Body of pancreas (tissue), 4 donors: Measurements from ENCODE around the gene TNFAIP8L1. TPM values are rescaled to one million over a fixed set of nuclear protein-coding genes. Genes with fewer than 3 reads are reported as not detected.

Experiments used
- ATAC-seq: fragments of 150-250 bp; one replicate; pipeline ENCODE4 v1.9.1; 2016
- DNase-seq, 4 donors: peaks; one replicate each; pipeline ENCODE4 v3.0.0-alpha.2; 2019
- H3K27ac ChIP-seq, 4 donors: fragments of 200-600 bp; sonication (generic); 1 replicate in 3 of 4; 2 replicates in 1 of 4; pipeline versions ENCODE4 v1.5.1 to v1.6.1; 2016 to 2019; ENCODE audit warnings: mild to moderate bottlenecking in 1 of 4, mixed read lengths in 1 of 4, moderate library complexity in 1 of 4
- H3K27me3 ChIP-seq, 2 donors: fragments of 200-600 bp; sonication (generic); one replicate each; pipeline ENCODE4 v1.6.0; 2016; ENCODE audit warnings: mild to moderate bottlenecking in 1 of 2
- H3K36me3 ChIP-seq, 2 donors: fragments of 200-600 bp; sonication (generic); replicated peaks in 1 of 2; 2 replicates each; pipeline ENCODE4 v1.5.1; 2016; ENCODE audit warnings: low read depth in 2 of 2; ENCODE audit not compliant: insufficient read depth in 1 of 2
- H3K4me1 ChIP-seq: fragments of 200-600 bp; sonication (generic); one replicate; pipeline ENCODE4 v1.6.0; 2016
- H3K4me3 ChIP-seq, 2 donors: fragments of 200-600 bp; sonication (generic); 1 replicate in 1 of 2; 2 replicates in 1 of 2; pipeline ENCODE4 v1.5.1; 2016 to 2019
- H3K9me3 ChIP-seq, 3 donors: fragments of 200-600 bp; sonication (generic); 1 replicate in 2 of 3; 2 replicates in 1 of 3; pipeline ENCODE4 v1.5.1; 2016
- CTCF ChIP-seq, 7 experiments: fragments of 450-650 bp in 4 of 7; fragments of 200-600 bp in 3 of 7; sonication (generic) in 3 of 7; IDR thresholded peaks; one replicate each; pipeline ENCODE4 v1.5.1; 2016 to 2019; ENCODE audit warnings: antibody characterized with exemption in 7 of 7
- POLR2A ChIP-seq, 3 donors: fragments of 450-650 bp; IDR thresholded peaks; one replicate each; pipeline ENCODE4 v1.6.1; 2016; ENCODE audit warnings: antibody characterized with exemption in 3 of 3, mild to moderate bottlenecking in 2 of 3
- WGBS, 2 donors: methylation state at CpG; one replicate each; pipeline ENCODE4 v1.1.5; 2017; 5-methylcytosine and 5-hydroxymethylcytosine counted together
- intact Hi-C: fragments of 100-400 bp; cut with DNase I; formaldehyde crosslinking; loops from one replicate; pipeline ENCODE4 v1.15.1; 2023
- total RNA-seq, 2 donors: library from RNA; depleted of rRNA; stranded (reverse); fragments of >200 nt; gene quantifications; one replicate each; pipeline ENCODE4 v1.1.0, GENCODE V29; 2016

The TNFAIP8L1 gene
- total RNA-seq, 2 donors from 2014 or later, result 3.4 to 5.3 TPM

- Histone ChIP-seq H3K27me3 (no peaks in the 10 kb centered on the region), H3K36me3 (no peaks in the 10 kb centered on the region), H3K27ac (no peak overlapping the region), H3K4me1 (no peaks in the 10 kb centered on the region), H3K4me3 (no peak overlapping the region), H3K9me3 (no peaks in the 10 kb centered on the region)
- no peak for DNase-seq
- 52 to 59% methylated on average over 6 of the region's 6 CpGs for WGBS, 2 donors
- intact Hi-C loops, result no loop called here
- no peak for ATAC-seq
- no peak for TF ChIP-seq POLR2A (IDR thresholded peaks at IDR 0.05)
- TF ChIP-seq CTCF (IDR thresholded peaks at IDR 0.05), result no peak
Observed at GRCh38 chr19:4624733-4625362, 14.5 kb upstream of the TNFAIP8L1 start.

GRCh38 chr19:4633140-4633967 lies 6.0 kb upstream of the TNFAIP8L1 start:
- no peaks in the 10 kb centered on the region for H3K27me3 ChIP-seq
- ATAC-seq, result peak; percentile 73
- no peaks in the 10 kb centered on the region for H3K36me3 ChIP-seq
- H3K4me3 ChIP-seq, result no peak overlapping the region
- peaks cover 24% of the 10 kb centered on the region for H3K4me1 ChIP-seq
- H3K27ac ChIP-seq, result peak overlapping the region in 3 of 4 donors; percentile 28 to 48 (median 34)
- intact Hi-C loops, result loop anchor here (10.0 kb wide), 1 partner anchor 59 kb away; no protein-coding TSS in a partner anchor
- peak; percentile 51 to 84 (median 65) for TF ChIP-seq CTCF (IDR thresholded peaks at IDR 0.05)
- TF ChIP-seq POLR2A (IDR thresholded peaks at IDR 0.05), result no peak
- no peaks in the 10 kb centered on the region for H3K9me3 ChIP-seq
- DNase-seq, result peak; percentile 59 to 80 (median 74)
- WGBS, 2 donors, result 22 to 28% methylated on average over 9 to 14 of the region's 14 CpGs

- intact Hi-C loops, result loop anchor here (10.0 kb wide), 1 partner anchor 61 kb away; no protein-coding TSS in a partner anchor
- H3K4me1 ChIP-seq, result peaks cover 41% of the 10 kb centered on the region
- DNase-seq, result no peak
Observed at GRCh38 chr19:4635754-4636116, 3.6 kb upstream of the TNFAIP8L1 start.

GRCh38 chr19:4636151-4636717 lies 3.1 kb upstream of the TNFAIP8L1 start:
- intact Hi-C loops, result loop anchor here (10.0 kb wide), 1 partner anchor 61 kb away; no protein-coding TSS in a partner anchor
- Histone ChIP-seq H3K36me3 (no peaks in the 10 kb centered on the region), H3K27ac (no peak overlapping the region), H3K4me3 (peak overlapping the region; percentile 23), H3K4me1 (peaks cover 41% of the 10 kb centered on the region), H3K9me3 (no peaks in the 10 kb centered on the region), H3K27me3 (no peaks in the 10 kb centered on the region)
- TF ChIP-seq CTCF (IDR thresholded peaks at IDR 0.05) (peak; percentile 79 to 97 (median 84)), POLR2A (IDR thresholded peaks at IDR 0.05) (no peak)
- 0 to 1% methylated on average over 3 to 31 of the region's 43 CpGs for WGBS, 2 donors
- DNase-seq (peak; percentile 52 to 71 (median 64)), ATAC-seq (peak; percentile 24)

More at GRCh38 chr19:4635754-4636116, 3.6 kb upstream of the TNFAIP8L1 start:
- Histone ChIP-seq H3K27me3 (no peaks in the 10 kb centered on the region), H3K4me3 (peak overlapping the region in 1 of 2 donors; percentile 23), H3K9me3 (no peaks in the 10 kb centered on the region), H3K27ac (no peak overlapping the region), H3K36me3 (no peaks in the 10 kb centered on the region)
- ATAC-seq, result no peak
- no peak for TF ChIP-seq POLR2A (IDR thresholded peaks at IDR 0.05)
- no peak for TF ChIP-seq CTCF (IDR thresholded peaks at IDR 0.05)
- 21 to 27% methylated on average over 12 of the region's 13 CpGs for WGBS, 2 donors
